ENCODE data around the gene FAM186B.
"Not testable (repeated sequence)": the region's sequence is repeated elsewhere in the genome, so short reads cannot be mapped to it uniquely, and the experiment has no call there.

Gene FAM186B, protein sequence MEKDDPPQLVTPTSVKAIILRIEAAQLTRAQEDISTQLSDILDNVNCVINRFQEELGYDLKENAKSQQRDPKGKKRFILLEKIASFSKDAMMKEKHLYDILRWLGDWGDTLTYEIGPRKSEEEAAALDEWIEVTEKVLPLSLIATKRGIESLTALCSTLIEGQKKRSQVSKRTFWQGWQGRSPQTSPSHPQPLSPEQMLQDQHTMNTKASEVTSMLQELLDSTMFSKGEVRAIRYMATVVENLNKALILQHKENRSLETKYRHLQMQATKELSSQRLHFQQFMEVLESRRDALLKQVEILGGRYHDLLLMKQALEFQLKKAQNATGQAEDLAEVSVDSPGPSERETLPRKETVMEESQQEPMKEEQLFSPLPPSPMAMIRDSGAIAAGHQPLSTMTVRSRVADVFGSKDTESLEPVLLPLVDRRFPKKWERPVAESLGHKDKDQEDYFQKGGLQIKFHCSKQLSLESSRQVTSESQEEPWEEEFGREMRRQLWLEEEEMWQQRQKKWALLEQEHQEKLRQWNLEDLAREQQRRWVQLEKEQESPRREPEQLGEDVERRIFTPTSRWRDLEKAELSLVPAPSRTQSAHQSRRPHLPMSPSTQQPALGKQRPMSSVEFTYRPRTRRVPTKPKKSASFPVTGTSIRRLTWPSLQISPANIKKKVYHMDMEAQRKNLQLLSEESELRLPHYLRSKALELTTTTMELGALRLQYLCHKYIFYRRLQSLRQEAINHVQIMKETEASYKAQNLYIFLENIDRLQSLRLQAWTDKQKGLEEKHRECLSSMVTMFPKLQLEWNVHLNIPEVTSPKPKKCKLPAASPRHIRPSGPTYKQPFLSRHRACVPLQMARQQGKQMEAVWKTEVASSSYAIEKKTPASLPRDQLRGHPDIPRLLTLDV

DNA sequence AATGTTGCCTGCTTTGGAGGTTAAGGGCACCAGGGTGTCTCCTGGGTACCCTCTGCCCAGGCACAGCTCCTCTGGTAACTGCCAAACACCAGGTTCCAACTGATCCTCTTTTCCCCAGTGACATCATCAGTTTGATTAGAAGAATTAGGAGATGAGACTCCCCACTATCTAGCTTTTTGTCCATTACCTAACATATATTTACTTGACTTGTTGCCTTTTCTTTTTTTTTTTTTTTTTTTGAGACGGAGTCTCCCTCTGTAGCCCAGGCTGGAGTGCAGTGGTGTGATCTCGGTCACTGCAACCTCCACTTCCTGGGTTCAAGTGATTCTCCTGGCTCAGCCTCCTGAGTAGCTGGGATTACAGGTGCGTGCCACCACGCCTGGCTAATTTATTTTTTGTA lies at the start of gene FAM186B:
TSS of gene FAM186B (minus strand) at position 101 of the 400 bp plus-strand sequence. CDS start 162 bp downstream, outside the sequence.
- not testable (repeated sequence) for ATAC-seq, DNase-seq

DNA sequence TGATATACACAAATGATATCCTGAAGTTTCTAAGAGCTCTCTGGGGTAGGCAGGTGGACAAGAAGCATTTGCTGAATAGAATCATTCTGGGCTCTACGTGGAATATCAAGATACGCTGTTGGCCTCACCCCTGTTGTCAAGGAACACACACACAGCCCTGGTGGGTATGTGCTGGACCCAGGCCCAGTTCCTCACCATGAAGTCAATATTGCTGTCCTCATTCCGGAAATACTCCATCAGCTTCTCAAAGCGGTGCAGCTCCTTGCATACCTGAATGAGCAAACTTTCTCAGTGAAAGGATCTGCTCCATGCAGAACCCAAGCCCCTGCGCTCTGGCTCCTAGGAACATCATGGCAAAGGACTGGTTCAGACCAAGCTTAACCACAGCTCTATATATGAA lies 49.3 kb upstream of the FAM186B start:
- ATAC-seq (no peak), DNase-seq (no peak)

DNA sequence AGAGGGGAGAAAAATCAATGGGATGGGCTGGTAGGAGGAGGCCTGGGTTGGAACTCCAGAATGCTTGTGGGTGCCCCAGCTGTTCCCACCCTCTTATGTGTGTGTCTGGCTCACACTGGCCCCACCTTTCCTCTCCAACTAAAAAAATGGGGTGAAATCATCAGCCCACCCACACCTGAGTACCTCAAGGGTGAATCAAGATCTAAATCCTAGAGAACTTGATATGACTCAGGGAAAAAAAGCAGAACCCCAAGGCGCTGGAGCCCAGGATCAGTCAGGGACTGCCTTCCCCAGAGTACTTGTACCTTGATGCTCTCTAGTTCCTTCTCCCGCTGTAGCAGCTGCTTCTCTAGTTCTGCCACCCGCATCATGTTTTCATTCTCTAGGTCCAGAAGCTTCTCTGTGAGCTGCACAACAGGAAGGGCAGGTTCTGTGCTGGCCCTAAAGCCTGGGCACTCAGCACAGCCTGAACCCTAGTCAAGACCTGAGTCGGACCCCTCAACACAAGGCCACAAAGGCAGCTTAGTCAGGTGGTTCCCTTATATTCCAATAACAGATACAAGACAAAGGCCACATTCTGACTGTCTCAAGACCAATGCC lies 47.6 kb upstream of the FAM186B start:
- ATAC-seq, result no peak
- no peak for DNase-seq

DNA sequence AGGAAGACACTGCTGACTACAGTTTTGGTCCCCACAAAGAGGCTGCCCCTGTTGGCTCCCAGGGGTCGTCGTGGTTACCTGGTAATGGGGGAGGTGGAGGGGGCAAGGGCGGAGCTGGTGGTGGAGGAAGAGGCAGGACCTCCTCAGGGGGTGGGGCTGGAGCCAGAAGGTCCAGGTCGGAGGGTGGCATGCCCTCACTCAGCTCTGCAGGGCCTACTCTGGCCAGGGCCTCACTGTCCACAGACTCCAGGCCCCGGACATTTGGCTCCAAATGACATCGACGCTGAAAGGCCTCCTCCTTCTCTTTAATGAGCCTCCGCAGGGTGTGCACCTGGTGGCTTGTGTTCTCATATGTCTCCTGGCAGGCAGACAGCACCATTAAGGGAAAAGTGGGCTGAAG lies 46.4 kb upstream of the FAM186B start:
- ATAC-seq (no peak), DNase-seq (no peak)

DNA sequence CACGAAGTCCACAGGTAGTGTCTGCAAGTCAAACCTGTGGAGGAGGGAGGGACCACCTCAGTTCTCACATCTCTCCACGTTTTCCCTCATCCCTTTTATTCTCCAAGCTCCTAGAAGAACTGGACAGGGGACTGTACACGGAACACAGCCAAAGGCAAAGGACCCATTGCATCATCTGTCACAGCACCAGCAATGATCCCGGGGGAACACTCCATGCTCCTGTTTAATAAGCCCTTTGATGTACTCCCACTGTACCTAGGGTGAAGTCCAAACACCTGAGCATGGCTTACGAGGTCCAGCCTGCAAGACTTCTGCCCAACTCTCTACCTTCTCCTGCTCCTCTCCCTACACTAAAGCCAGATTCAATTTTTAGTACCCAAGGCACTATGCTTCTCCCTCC lies 44.5 kb upstream of the FAM186B start:
- no peak for DNase-seq
- no peak for ATAC-seq

DNA sequence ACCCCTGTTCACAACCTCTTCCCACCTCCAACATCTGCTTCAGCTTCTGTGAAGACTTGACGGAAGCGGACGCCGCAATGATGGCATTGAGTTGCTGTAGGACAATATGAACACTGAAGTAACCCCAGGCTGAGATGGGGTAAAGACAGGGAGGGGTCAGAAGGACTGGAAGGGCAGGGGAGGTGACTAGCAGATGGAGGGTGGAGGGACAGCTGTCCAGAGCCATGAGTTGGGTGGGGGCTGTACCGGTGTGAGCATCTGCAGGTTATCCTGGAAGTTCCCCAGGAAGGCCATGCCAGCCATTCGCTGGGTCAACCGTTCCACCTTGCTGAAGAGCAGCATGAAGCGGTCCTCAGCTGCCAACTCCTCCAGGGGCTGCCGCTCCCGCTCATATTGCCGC lies 44.0 kb upstream of the FAM186B start:
- no peak for ATAC-seq
- DNase-seq, result no peak

DNA sequence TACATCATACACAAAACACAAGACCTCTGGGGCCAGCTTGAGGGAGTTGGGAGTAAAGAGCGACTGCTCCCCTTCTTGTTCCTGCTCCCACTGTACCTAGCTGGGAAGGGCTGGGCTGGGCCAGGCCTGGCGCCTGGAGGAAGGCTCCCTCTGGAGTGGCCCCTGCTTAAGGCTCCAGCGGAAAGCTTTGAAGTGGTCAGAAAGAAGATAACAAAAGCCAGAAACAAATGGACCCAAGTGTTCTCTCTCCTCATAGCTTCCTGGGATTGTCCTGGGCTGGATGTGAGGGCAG lies 43.2 kb upstream of the FAM186B start:
- DNase-seq (no peak), ATAC-seq (no peak)

DNA sequence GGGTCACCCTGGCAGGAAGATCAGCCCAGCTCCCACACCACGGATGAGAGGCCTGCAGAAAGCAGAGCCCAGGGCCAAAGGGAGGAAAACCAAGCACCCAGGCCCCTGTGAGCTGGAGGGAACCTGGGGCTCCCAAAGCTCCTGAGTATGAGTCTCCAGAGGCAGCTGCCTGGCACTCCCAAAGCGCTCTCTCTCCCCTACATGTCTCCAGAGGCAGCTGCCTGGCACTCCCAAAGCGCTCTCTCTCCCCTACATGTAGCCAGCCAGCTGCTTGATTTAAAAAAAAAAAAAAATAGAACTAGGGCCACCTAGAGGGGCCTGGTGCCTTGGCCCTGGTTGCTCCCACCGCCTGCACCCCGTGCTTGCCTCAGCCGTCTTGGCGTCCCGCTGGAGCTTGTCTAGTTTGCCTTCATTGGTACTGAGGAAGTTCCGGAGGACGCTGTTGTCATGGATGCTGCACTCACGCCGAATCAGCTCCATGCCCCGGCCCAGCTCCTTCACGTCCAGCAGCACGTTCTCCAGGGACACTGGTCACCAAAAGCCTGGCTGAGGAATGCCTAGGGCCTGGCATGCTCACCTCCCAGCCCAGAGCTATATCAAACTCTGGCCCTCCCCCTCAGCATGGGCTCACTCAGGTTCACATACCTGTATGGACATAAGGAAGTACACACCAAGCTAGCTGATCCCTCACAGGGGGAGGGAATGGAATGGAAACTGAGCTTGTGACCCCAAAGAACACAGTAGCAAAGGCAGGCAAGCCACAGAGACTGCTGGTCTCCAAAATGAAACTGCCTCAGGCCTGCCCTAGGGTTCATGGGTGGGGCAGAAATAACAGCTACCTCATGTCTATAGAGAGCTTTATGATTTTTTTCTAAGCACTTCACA lies 42.6 kb upstream of the FAM186B start:
- no peak for DNase-seq
- ATAC-seq, result no peak

DNA sequence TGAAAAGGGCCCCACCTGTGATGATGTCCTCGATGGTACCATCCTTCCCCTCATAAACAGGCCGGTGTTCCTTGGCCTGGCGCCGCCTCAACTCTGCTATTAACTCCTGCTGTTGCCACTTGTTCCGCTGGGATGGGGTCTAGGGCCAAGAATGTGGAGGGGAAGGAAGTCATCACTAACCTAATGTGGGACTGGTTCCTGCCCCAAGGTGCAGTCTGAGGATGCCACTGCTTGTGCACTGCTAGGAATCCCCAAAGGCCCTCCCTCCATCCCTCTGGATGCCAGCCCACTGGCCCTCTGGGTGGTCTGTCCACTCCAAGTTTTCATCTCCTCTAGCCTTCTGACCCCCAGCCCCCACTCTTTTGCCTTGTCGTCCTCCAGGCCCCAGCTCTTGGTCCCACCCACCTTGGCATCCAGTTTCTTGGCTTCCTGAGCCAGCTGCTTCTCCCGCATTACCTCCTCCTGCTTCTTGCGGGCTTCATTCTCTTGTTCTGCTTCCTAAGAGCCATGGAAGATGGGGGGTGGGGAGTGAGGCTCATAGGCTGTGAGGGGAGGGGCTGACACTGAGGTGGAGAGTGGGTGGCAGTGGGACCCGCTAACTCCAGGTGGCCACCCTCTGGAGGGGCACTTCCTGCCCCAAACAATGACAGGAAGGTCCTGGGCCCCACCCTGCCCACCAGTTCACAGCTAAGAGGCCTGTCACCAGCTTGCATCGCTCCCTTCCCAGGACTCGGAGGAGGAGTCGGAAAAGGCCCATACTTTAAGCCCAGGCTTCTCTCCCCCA lies 41.6 kb upstream of the FAM186B start:
- ATAC-seq (no peak), DNase-seq (no peak)

DNA sequence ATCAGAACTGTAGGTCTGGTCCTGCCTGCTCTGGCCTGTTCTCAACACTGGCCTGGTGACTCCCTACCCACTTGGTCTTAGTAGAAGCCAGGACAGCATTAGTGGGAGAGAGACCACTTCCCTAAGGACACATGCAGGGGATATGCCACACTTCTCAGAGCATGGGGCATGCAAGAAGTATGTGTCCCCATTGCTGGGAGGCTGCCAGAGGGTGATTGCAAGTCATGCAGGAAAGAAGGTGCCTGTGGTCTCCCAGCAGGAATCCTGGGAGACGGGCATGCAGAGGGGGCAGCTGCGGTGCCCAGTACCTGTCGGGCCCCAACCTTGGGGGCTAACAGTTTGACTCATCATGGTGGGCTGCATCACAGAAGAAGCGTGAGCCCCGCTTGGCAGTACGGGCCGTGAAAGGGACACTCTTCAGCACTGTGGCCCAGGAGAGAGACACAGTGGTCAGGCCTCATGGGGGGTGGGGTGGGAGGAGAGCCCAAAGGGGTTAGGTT lies 40.9 kb upstream of the FAM186B start:
- ATAC-seq, result no peak
- DNase-seq, result no peak

DNA sequence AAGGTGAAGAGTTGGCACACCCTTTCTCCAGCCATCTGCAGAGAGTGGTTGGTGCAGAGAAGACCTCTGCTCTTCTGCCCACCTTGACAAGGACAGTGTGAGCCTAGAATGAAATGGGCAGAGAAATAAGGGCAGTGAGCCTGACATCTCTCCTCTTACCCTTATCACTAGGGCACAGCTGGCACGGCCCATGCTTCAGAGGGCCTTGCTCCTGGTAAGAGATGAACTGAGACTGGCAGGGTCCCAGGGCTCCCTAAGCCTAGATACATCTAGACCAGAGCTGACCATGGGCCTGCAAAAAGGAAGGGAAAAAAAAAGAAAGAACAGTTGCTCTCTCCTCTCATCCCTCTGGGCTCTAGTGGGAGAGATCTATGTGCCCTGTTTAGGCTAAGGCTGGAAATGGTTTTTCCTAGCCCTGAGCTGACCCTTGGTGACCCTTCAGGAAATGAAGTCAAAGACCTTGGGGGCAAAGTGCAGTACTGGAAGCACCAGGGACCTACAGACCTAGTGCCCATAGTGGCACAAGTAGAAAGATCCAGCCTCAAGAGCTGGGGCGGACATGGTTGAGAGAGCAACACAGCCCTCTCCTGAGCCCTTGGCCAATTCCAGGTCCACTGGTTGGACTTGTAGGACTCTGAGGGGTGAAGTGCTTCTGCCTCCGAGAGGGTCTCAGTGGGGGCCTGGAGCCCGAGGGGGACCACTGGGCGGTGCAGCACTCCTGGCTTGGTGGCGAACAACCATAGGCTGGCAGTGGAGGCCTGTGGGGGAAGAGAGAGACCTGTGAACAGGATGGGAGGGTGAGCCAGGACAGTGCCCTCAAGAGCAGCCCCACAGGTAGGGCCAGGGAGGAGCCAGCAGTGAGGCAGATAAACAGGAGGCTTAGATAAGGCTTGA lies 40.0 kb upstream of the FAM186B start:
- DNase-seq (no peak), ATAC-seq (no peak)

DNA sequence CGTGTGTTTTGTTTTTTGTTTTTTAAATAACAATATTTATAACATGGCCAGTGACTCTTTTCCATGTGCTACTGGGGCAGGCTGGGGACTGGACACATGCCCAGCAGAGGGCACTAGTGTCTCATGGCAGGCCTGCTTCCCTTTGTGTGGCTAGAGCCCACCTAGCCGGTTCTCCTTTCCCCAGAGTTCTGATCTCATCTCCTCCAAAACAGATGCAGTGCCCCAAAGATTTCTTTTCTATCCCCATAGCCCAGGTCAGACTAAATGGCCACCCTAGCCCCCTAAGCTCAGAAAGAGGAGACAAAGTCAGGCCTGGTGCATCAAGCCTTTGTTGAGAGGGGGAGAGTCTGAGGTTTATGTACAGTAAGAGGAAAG lies 39.2 kb upstream of the FAM186B start:
- peak; percentile 85 for DNase-seq

DNA sequence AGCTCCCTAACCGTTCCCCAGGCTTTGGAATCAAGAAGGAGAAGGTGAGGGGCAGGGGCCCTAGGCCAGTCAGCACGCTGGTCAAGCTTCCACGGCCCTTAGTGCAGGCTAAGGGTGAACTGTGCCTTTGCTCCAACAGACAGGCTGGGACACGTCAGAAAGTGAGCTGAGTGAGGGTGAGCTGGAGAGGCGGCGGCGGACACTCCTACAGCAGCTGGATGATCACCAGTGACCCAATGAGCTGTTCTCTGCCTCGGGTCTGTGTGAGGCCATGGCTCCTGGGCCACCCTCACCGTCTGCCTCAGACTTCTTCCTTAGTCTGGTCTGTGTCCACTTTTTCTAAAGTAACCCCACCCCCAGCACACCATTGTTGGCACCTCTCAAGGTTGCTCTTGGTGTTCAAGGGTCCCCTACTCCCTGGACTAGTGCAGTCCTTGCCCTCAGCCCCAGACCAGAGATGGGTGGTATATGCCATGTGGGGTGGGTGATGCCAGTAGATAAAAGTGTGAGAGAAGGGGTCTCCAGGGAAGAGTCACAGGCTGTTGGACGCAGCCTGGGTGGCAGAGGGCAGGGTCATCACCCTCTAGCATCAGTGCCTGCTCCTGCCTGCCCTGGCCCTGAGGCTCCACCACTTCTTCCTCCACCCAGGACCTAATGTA lies 38.7 kb upstream of the FAM186B start:
- DNase-seq (no peak), ATAC-seq (no peak)

More for the DNA sequence above, 39.2 kb upstream of the FAM186B start:
- peak; percentile 88 for ATAC-seq

DNA sequence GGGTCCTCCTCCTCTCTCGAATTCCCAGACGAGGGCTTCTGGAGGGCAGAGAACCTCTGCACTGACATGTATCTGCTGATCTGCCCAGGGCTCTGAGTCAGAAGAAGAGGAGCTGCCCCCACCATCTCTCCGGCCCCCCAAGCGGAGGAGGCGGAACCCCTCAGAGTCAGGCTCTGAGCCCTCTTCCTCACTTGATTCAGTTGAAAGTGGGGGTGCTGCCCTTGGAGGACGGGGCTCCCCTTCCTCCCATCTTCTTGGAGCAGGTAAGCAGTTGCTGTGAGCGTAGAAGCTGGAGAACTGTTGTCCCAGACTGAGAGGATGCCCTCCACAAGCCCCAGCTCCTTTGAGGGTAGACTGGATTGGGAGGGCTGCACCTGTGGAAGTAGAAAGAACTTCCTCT lies 37.7 kb upstream of the FAM186B start:
- DNase-seq, result no peak
- no peak for ATAC-seq

DNA sequence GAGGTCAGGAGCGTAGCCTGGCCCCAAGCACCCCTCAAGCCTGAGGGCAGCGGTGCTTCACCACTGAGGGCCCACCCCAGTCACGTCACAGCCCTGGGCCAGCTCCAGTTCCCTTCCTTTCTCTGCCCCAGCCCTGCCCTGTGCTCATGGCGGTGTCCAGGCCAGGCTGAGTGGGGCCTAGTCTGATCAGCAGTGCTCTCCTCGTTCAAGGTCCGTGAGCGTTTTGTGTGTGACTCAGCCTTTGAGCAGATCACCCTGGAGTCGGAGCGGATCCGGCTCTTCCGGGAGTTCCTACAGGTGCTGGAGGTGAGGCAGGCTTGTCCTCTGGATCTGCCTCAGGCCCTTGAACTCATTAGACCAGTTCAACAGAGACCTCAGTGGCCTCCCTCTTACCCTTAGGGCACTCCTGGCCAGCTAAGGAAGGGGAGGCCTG lies 36.9 kb upstream of the FAM186B start:
- no peak for DNase-seq
- ATAC-seq, result no peak

DNA sequence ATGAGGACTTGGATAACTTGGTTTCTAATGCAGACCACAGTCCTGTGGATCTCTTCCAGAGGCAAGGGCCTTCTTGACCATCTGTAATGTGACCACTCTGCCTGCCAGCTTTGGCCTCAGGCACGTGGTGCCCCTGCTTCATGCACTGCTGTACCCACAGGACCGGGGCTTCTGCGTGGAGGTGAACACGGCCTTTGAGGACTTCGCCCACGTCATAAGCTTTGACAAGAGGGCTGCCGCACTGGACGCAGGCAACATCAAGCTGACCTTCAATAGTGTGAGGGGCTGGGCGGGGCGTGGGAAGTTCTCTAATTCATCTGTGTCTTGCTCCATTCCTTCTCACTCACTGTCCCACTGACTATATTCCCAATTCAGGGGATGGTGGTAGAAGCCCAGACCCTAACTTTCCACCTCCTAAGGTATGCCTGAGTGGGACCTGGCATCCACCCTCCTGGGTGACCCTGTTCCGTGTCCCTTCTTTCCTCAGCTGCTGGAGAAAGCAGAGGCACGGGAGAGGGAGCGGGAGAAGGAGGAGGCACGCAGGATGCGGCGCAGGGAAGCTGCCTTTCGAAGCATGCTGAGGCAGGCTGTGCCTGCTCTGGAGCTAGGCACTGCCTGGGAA lies 36.4 kb upstream of the FAM186B start:
- ATAC-seq, result no peak
- no peak for DNase-seq

DNA sequence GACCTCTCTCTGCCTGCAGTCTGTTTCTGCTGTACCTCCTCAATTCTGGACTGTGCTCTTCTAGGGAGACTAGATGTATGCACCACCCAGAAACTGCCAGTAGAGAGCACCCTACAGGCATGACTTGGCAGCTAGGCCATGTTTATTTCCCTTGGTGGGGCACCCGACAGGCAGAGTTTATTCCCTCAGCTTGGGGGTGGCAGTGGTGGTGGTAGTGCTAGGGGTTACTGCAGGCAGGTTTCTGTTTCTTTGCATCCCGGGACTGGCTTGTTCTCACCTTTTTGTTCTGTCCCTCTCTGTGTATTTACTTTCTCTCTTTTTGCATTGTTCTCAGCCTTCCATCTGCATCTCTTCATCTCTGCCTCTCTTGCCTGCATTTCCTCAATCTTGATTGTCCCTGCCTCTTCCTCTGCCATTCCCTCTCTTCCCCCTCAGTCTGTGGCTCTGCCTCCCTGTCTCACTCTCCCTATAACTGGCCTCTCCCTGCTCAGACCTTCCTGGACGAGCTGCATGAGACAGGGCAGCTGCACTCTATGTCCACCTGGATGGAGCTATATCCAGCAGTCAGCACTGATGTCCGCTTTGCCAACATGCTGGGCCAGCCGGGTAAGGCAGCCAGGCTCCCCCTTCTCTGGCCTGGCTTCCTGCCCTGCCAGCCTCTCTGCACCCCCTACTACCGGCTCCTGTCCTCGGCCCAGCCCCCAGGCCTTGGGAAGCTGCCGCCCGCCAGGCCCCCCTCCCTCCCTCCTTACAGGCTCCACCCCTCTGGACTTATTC lies 31.7 kb upstream of the FAM186B start:
- DNase-seq (peak; percentile 54), ATAC-seq (peak; percentile 85)

DNA sequence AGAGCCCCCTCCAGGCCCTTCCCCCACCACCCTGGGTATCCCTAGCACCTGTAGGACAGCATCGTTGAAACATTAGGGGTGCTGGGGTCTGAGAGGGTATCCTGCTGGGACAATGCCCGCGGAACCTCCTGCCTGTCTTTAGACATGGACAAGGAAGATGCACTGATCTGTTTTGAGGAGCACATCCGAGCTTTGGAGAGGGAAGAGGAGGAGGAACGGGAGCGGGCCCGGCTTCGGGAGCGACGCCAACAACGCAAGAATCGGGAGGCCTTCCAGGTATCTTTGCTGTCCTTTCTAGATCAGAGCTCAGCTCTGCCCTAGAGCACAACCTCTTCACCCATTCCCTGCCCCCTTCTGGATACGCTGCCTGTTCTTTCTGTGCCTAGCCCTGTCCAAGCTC lies 31.1 kb upstream of the FAM186B start:
- no peak for DNase-seq

More for the DNA sequence above, 31.1 kb upstream of the FAM186B start:
- ATAC-seq, result no peak
